ENCODE data around the gene TMED10. TPM values are rescaled to one million over a fixed set of nuclear protein-coding genes. Genes with fewer than 3 reads are reported as not detected.

The TMED10 gene
- total and polyA plus RNA-seq, 2 of the 13 experiments (the other 11 are each of a cell fraction or from before 2014, with no cell fraction given) = 311 to 377 TPM

- TF ChIP-seq DBP (CRISPR knock-in tag; IDR thresholded peaks at IDR 0.05; ENCODE audit: not compliant biosample characterization) = no peak
- TF ChIP-seq, protein P1, sequence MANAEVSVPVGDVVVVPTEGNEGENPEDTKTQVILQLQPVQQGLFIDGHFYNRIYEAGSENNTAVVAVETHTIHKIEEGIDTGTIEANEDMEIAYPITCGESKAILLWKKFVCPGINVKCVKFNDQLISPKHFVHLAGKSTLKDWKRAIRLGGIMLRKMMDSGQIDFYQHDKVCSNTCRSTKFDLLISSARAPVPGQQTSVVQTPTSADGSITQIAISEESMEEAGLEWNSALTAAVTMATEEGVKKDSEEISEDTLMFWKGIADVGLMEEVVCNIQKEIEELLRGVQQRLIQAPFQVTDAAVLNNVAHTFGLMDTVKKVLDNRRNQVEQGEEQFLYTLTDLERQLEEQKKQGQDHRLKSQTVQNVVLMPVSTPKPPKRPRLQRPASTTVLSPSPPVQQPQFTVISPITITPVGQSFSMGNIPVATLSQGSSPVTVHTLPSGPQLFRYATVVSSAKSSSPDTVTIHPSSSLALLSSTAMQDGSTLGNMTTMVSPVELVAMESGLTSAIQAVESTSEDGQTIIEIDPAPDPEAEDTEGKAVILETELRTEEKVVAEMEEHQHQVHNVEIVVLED (CRISPR knock-in tag; IDR thresholded peaks at IDR 0.05; ENCODE audit: borderline replicate concordance) = no peak
- no peak for TF ChIP-seq ZNF143 (CRISPR knock-in tag; IDR thresholded peaks at IDR 0.05)
- TF ChIP-seq ATF1 (CRISPR knock-in tag; IDR thresholded peaks at IDR 0.05) = no peak
- no peak for TF ChIP-seq ZNF558 (CRISPR knock-in tag; IDR thresholded peaks at IDR 0.05; ENCODE audit: borderline replicate concordance)
- TF ChIP-seq ZXDC (CRISPR knock-in tag; IDR thresholded peaks at IDR 0.05) = no peak
- TF ChIP-seq TCF7L2 (IDR thresholded peaks at IDR 0.05; ENCODE audit: low read depth, low read length) = no peak
- no peak for TF ChIP-seq ZNF235 (CRISPR knock-in tag; IDR thresholded peaks at IDR 0.05; ENCODE audit: borderline replicate concordance)
Measured at GRCh38 chr14:75121552-75121951, 54.9 kb downstream of the TMED10 start (continued).
